ENCODE data around the gene MAMDC2.

DNA sequence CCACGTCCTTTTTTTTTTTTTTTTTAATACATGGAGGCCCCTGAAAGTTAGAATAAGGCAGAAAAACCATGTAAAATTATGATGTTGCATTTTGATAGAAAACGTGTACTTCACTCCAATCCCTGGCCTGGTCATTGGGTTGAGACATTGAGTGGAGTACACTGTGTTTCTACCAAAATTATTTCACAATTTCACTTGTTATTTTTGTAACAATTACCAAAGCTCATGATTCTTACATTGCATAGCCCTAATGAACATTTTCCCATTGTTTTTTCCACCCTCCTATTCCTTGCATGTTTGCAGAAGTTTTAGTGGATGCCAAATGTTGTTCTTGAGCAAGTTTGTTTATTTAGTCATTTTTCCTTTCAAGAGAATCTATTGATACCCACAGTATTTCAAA is 21.9 kb downstream of the MAMDC2 start:
- TF ChIP-seq, protein P1, sequence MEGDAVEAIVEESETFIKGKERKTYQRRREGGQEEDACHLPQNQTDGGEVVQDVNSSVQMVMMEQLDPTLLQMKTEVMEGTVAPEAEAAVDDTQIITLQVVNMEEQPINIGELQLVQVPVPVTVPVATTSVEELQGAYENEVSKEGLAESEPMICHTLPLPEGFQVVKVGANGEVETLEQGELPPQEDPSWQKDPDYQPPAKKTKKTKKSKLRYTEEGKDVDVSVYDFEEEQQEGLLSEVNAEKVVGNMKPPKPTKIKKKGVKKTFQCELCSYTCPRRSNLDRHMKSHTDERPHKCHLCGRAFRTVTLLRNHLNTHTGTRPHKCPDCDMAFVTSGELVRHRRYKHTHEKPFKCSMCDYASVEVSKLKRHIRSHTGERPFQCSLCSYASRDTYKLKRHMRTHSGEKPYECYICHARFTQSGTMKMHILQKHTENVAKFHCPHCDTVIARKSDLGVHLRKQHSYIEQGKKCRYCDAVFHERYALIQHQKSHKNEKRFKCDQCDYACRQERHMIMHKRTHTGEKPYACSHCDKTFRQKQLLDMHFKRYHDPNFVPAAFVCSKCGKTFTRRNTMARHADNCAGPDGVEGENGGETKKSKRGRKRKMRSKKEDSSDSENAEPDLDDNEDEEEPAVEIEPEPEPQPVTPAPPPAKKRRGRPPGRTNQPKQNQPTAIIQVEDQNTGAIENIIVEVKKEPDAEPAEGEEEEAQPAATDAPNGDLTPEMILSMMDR (IDR thresholded peaks at IDR 0.05), result no peak
- no peak for TF ChIP-seq POLR2A (IDR thresholded peaks at IDR 0.05)

All from Peyer's patch (tissue), 4 donors.